ENCODE measurements around the gene SEC31A.
A peak's percentile ranks its signal among the peaks of the same experiment; 100 is the strongest.
"Not testable (repeated sequence)": the region's sequence is repeated elsewhere in the genome, so short reads cannot be mapped to it uniquely, and the experiment has no call there.

SEC31A gene

DNA sequence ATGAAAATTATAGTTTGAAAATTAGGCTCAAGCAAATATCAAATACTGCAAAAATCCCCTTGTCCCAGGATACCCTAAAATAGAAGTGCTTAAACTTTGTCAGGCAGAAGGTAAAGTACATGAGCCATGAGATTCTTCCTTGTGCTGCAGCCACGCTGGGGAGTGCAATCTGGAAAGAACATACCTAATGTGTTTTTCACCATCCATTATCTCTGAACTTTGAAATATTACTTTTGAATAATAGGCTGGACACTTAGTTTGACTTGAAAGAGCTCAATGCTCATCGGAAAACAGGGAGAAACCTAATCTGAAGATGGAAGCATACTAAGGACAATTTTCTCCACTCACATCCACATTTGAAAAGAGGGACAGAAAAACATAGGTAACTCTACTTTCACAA is 28.4 kb upstream of the SEC31A start:
- Mint-ChIP-seq H3K36me3 (ENCODE audit: low read depth) (peaks cover 15% of the 10 kb centered on the region), H3K4me3 (no peak overlapping the region), H3K27ac (peak overlapping the region; percentile 48), H3K9me3 (no peaks in the 10 kb centered on the region), H3K27me3 (ENCODE audit: low read depth, poor library complexity) (no peaks in the 10 kb centered on the region), H3K4me1 (peaks cover 11% of the 10 kb centered on the region)
- TF ChIP-seq, protein P1, sequence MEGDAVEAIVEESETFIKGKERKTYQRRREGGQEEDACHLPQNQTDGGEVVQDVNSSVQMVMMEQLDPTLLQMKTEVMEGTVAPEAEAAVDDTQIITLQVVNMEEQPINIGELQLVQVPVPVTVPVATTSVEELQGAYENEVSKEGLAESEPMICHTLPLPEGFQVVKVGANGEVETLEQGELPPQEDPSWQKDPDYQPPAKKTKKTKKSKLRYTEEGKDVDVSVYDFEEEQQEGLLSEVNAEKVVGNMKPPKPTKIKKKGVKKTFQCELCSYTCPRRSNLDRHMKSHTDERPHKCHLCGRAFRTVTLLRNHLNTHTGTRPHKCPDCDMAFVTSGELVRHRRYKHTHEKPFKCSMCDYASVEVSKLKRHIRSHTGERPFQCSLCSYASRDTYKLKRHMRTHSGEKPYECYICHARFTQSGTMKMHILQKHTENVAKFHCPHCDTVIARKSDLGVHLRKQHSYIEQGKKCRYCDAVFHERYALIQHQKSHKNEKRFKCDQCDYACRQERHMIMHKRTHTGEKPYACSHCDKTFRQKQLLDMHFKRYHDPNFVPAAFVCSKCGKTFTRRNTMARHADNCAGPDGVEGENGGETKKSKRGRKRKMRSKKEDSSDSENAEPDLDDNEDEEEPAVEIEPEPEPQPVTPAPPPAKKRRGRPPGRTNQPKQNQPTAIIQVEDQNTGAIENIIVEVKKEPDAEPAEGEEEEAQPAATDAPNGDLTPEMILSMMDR (IDR thresholded peaks at IDR 0.05): no peak
- DNase-seq: no peak

DNA sequence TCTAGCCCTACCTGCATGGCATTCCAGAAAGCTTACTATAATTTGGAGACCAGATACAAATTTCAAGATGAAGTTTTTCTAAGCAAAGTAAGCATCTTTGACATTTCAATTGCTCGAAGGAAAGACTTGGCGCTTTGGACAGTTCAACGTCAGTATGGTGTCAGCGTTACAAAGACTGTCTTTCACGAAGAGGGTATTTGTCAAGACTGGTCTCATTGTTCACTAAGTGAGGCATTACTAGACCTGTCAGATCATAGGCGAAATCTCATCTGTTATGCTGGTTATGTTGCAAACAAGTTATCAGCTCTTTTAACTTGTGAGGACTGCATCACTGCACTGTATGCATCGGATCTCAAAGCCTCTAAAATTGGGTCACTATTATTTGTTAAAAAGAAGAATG is 27.1 kb upstream of the SEC31A start:
- TF ChIP-seq, protein P1 (IDR thresholded peaks at IDR 0.05): no peak
- Mint-ChIP-seq H3K4me3 (no peak overlapping the region), H3K27ac (no peak overlapping the region)

DNA sequence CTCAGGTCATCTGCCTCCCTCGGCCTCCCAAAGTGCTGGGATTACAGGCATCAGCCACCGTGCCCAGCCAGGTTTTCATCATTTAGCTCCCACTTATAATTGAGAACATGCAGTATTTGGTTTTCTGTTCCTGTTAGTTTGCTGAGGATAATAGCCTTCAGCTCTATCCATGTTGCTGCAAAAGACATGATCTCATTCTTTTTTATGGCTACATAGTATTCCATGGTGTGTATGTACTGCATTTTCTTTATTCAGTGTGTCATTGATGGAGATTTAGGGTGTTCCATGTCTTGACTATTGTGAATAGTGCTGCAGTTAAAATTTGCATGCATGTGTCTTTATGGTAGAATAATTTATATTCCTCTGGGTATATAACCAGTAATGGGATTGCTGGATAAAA is 23.0 kb upstream of the SEC31A start:
- H3K4me1 Mint-ChIP-seq; H3K9me3 Mint-ChIP-seq; DNase-seq; H3K27me3 Mint-ChIP-seq (ENCODE audit: low read depth, poor library complexity); H3K27ac Mint-ChIP-seq; H3K4me3 Mint-ChIP-seq: not testable (repeated sequence)
- peaks cover 58% of the 10 kb centered on the region for H3K36me3 Mint-ChIP-seq (ENCODE audit: low read depth)

More for the DNA sequence above, 27.1 kb upstream of the SEC31A start:
- Mint-ChIP-seq H3K4me1 (peaks cover 9% of the 10 kb centered on the region), H3K9me3 (no peaks in the 10 kb centered on the region), H3K27me3 (ENCODE audit: low read depth, poor library complexity) (no peaks in the 10 kb centered on the region), H3K36me3 (ENCODE audit: low read depth) (peaks cover 24% of the 10 kb centered on the region)
- no peak for DNase-seq

DNA sequence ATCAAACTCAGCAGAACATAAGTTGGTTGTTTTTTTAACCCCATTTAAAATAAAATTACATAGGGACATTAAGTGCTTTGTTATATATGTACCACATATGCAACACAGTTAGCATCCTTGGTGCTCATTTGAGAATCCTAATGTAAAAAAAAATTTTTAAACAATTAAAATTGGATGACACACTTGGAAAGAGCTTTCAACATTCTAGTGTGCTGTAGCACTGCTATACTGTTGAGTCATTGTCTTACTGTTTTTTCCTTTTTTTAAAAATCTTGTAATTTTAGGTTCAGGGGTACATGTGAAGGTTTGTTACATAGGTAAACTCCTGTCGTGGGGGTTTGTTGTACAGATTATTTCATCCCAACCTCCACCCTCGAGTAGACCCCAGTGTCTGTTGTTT is 22.4 kb upstream of the SEC31A start:
- H3K36me3 Mint-ChIP-seq (ENCODE audit: low read depth): peaks cover 59% of the 10 kb centered on the region
- no peaks in the 10 kb centered on the region for H3K4me1 Mint-ChIP-seq
- no peak for DNase-seq
- H3K27me3 Mint-ChIP-seq (ENCODE audit: low read depth, poor library complexity): no peaks in the 10 kb centered on the region
- H3K9me3 Mint-ChIP-seq: no peaks in the 10 kb centered on the region
- TF ChIP-seq, protein P1 (IDR thresholded peaks at IDR 0.05): no peak
- no peak overlapping the region for H3K4me3 Mint-ChIP-seq
- no peak overlapping the region for H3K27ac Mint-ChIP-seq

DNA sequence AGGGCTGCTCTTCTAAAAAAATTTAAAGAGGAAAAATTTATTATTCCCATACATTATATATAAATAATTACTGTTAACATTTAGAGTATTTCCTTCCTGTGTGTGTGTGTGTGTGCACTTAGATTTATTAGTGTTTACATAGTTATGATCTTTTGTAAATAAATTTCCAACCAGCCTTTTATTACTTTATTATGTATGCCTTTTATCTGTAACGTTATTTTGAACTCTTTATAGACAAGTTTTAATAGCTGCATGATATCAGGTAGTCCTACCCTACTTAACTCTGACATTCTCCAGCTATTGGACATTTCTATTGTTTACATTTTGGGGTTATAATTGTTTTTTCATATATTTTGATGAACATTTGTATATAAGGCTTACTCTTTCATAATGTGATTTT is 18.4 kb upstream of the SEC31A start:
- Mint-ChIP-seq H3K9me3 (no peaks in the 10 kb centered on the region), H3K36me3 (ENCODE audit: low read depth) (peaks cover 69% of the 10 kb centered on the region), H3K27me3 (ENCODE audit: low read depth, poor library complexity) (no peaks in the 10 kb centered on the region), H3K4me3 (no peak overlapping the region), H3K27ac (no peak overlapping the region), H3K4me1 (no peaks in the 10 kb centered on the region)
- TF ChIP-seq, protein P1 (IDR thresholded peaks at IDR 0.05): no peak
- no peak for DNase-seq

DNA sequence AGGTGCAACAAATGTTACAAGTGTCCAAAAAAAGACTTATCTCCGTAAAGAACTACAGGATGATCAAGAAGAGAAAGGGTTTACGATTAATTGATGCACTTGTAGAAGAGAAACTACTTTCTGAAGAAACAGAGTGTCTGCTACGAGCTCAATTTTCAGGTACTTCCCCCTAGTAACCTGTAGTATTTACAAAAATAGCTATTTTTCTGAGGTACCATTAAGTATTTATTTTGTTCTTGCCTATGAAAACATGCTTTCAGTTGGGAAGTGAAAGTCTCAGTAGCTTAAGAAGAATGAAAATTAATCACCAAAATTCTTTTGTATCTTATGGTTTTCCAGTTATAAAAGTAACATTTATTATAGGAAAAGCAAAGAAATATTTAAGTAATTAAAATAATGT is 15.5 kb upstream of the SEC31A start:
- DNase-seq: no peak
- TF ChIP-seq, protein P1 (IDR thresholded peaks at IDR 0.05): no peak
- H3K27ac Mint-ChIP-seq: no peak overlapping the region
- no peak overlapping the region for H3K4me3 Mint-ChIP-seq
- peaks cover 49% of the 10 kb centered on the region for H3K36me3 Mint-ChIP-seq (ENCODE audit: low read depth)
- H3K4me1 Mint-ChIP-seq: no peaks in the 10 kb centered on the region
- no peaks in the 10 kb centered on the region for H3K27me3 Mint-ChIP-seq (ENCODE audit: low read depth, poor library complexity)
- H3K9me3 Mint-ChIP-seq: no peaks in the 10 kb centered on the region
